GM23248 (cell line): ENCODE results near the gene GNAL. TPM values are rescaled to one million over a fixed set of nuclear protein-coding genes. Genes with fewer than 3 reads are reported as not detected.

Source experiments
- DNase-seq: peaks from one replicate; pipeline ENCODE4 v3.0.0-alpha.2; 2015
- H2AFZ ChIP-seq: fragments of 200-600 bp; sonication (generic); 2 replicates; pipeline ENCODE4 v1.6.1; 2016; ENCODE audit warnings: antibody characterized with exemption
- H3F3A ChIP-seq: fragments of 200-600 bp; sonication (generic); 2 replicates; pipeline ENCODE4 v1.6.1; 2016; ENCODE audit warnings: mild to moderate bottlenecking, antibody characterized with exemption, mixed run types; ENCODE audit not compliant: insufficient read depth
- H3K27ac ChIP-seq: fragments of 200-600 bp; sonication (generic); 2 replicates; pipeline ENCODE4 v1.5.1; 2016; ENCODE audit warnings: mild to moderate bottlenecking
- H3K27me3 ChIP-seq: fragments of 200-600 bp; sonication (generic); replicated peaks from 2 replicates; pipeline ENCODE4 v1.6.1; 2016; ENCODE audit warnings: mild to moderate bottlenecking; ENCODE audit not compliant: insufficient read depth
- H3K36me3 ChIP-seq: fragments of 200-600 bp; sonication (generic); 2 replicates; pipeline ENCODE4 v1.6.1; 2016; ENCODE audit warnings: low read depth, mild to moderate bottlenecking
- H3K4me1 ChIP-seq: fragments of 200-600 bp; sonication (generic); 2 replicates; pipeline ENCODE4 v1.6.1; 2016; ENCODE audit warnings: mild to moderate bottlenecking; ENCODE audit not compliant: insufficient read depth
- H3K4me2 ChIP-seq: fragments of 200-600 bp; sonication (generic); one replicate; pipeline ENCODE4 v1.6.1; 2016; ENCODE audit warnings: mild to moderate bottlenecking; ENCODE audit not compliant: unreplicated experiment
- H3K4me3 ChIP-seq: fragments of 200-600 bp; sonication (generic); 2 replicates; pipeline ENCODE4 v1.5.1; 2016; ENCODE audit warnings: mild to moderate bottlenecking
- H3K79me2 ChIP-seq: fragments of 200-600 bp; sonication (generic); 2 replicates; pipeline ENCODE4 v1.6.1; 2016; ENCODE audit warnings: mild to moderate bottlenecking; ENCODE audit not compliant: insufficient read depth
- H3K9ac ChIP-seq: fragments of 200-600 bp; sonication (generic); 2 replicates; pipeline ENCODE4 v1.6.1; 2016; ENCODE audit warnings: mild to moderate bottlenecking
- H3K9me2 ChIP-seq: fragments of 200-600 bp; sonication (generic); 2 replicates; pipeline ENCODE4 v1.6.1; 2016; ENCODE audit warnings: mixed run types, mild to moderate bottlenecking, moderate library complexity; ENCODE audit not compliant: insufficient read depth
- H3K9me3 ChIP-seq: fragments of 200-600 bp; sonication (generic); one replicate; pipeline ENCODE4 v1.6.1; 2017; ENCODE audit warnings: low read depth
- H4K20me1 ChIP-seq: fragments of 200-600 bp; sonication (generic); 2 replicates; pipeline ENCODE4 v1.6.0; 2016; ENCODE audit not compliant: insufficient read depth
- EZH2 ChIP-seq: fragments of 200-600 bp; sonication (generic); IDR thresholded peaks from 2 replicates; pipeline ENCODE4 v1.6.1; 2018; ENCODE audit warnings: antibody characterized with exemption, mild to moderate bottlenecking; ENCODE audit not compliant: insufficient read depth, poor library complexity, severe bottlenecking
- EZH2phosphoT487 ChIP-seq: fragments of 200-600 bp; sonication (generic); IDR thresholded peaks from 2 replicates; pipeline ENCODE4 v1.6.1; 2018; ENCODE audit warnings: antibody characterized with exemption, moderate library complexity, mild to moderate bottlenecking, low read depth; ENCODE audit not compliant: insufficient read depth
- WGBS, 2 experiments: methylation state at CpG; one replicate each; pipeline ENCODE4 v1.1.6; 2015 to 2017; ENCODE audit warnings: low lambda C conversion rate in 2 of 2, low coverage in 1 of 2; ENCODE audit errors: missing lambda C conversion rate in 2 of 2; 5-methylcytosine and 5-hydroxymethylcytosine counted together
- in situ Hi-C: fragments of 300-500 bp; cut with MboI; formaldehyde crosslinking; loops from 2 replicates; pipeline ENCODE4 v1.15.0; 2020
- polyA plus RNA-seq: library from polyadenylated mRNA; unstranded; fragments of >200 nt; fragmentation: Nextera tagmentation; extraction: Ambion mirVana; gene quantifications from 2 replicates; pipeline ENCODE4 v1.2.1, GENCODE V29; 2016
- total RNA-seq: library from RNA; depleted of rRNA; stranded (reverse); fragments of >200 nt; shearing (Covaris generic); gene quantifications from 2 replicates; pipeline ENCODE4 v1.2.3, GENCODE V29; 2014

GNAL gene
- total and polyA plus RNA-seq, 2 experiments from 2014 or later, result 0.19 to 3.0 TPM

GRCh38 chr18:11820697-11821096, 131.6 kb downstream of the GNAL start:
- H3K27me3 ChIP-seq, result no peaks in the 10 kb centered on the region
- H2AFZ ChIP-seq, result no peak overlapping the region
- H3F3A ChIP-seq, result no peaks in the 10 kb centered on the region
- no peaks in the 10 kb centered on the region for H3K4me1 ChIP-seq
- no peaks in the 10 kb centered on the region for H3K79me2 ChIP-seq
- no peak overlapping the region for H3K4me3 ChIP-seq
- 68 to 73% methylated on average over 2 of the region's 2 CpGs for WGBS, 2 experiments
- in situ Hi-C loops, result no loop called here
- no peak for DNase-seq
- H3K9me3 ChIP-seq, result no peaks in the 10 kb centered on the region
- H3K4me2 ChIP-seq, result no peak overlapping the region
- H4K20me1 ChIP-seq, result no peaks in the 10 kb centered on the region
- H3K9me2 ChIP-seq, result no peaks in the 10 kb centered on the region
- no peak overlapping the region for H3K27ac ChIP-seq
- TF ChIP-seq EZH2 (no peak), EZH2phosphoT487 (no peak)
- H3K36me3 ChIP-seq, result no peaks in the 10 kb centered on the region
- no peak overlapping the region for H3K9ac ChIP-seq

GRCh38 chr18:11821208-11821607, 132.1 kb downstream of the GNAL start:
- Histone ChIP-seq H3K4me1 (no peaks in the 10 kb centered on the region), H4K20me1 (no peaks in the 10 kb centered on the region), H3K27me3 (no peaks in the 10 kb centered on the region), H3K27ac (no peak overlapping the region), H3K36me3 (no peaks in the 10 kb centered on the region), H3F3A (no peaks in the 10 kb centered on the region), H3K79me2 (no peaks in the 10 kb centered on the region), H3K9ac (no peak overlapping the region), H2AFZ (no peak overlapping the region), H3K4me2 (no peak overlapping the region), H3K4me3 (no peak overlapping the region), H3K9me2 (no peaks in the 10 kb centered on the region), H3K9me3 (no peaks in the 10 kb centered on the region)
- in situ Hi-C loops, result no loop called here
- TF ChIP-seq EZH2 (no peak), EZH2phosphoT487 (no peak)
- WGBS, 2 experiments, result 78 to 79% methylated on average over 7 of the region's 7 CpGs
- no peak for DNase-seq

GRCh38 chr18:11821643-11822237, 132.7 kb downstream of the GNAL start:
- Histone ChIP-seq H4K20me1 (no peaks in the 10 kb centered on the region), H3K27ac (no peak overlapping the region), H3K4me3 (no peak overlapping the region), H3K27me3 (no peaks in the 10 kb centered on the region), H3K79me2 (no peaks in the 10 kb centered on the region), H3K4me2 (no peak overlapping the region), H3K36me3 (no peaks in the 10 kb centered on the region), H3K9me2 (no peaks in the 10 kb centered on the region), H3K4me1 (no peaks in the 10 kb centered on the region), H2AFZ (no peak overlapping the region), H3F3A (no peaks in the 10 kb centered on the region), H3K9me3 (no peaks in the 10 kb centered on the region), H3K9ac (no peak overlapping the region)
- in situ Hi-C loops, result no loop called here
- 93% methylated on average over 32 to 40 of the region's 40 CpGs for WGBS, 2 experiments
- TF ChIP-seq EZH2 (no peak), EZH2phosphoT487 (no peak)
- DNase-seq, result no peak

- H3K9ac ChIP-seq, result no peak overlapping the region
- no peak overlapping the region for H3K4me3 ChIP-seq
- H3K4me1 ChIP-seq, result no peaks in the 10 kb centered on the region
- no peaks in the 10 kb centered on the region for H3K36me3 ChIP-seq
- H3K27me3 ChIP-seq, result no peaks in the 10 kb centered on the region
- no peak for DNase-seq
- H3K9me3 ChIP-seq, result no peaks in the 10 kb centered on the region
- no peaks in the 10 kb centered on the region for H3K9me2 ChIP-seq
- in situ Hi-C loops, result no loop called here
- H3K79me2 ChIP-seq, result no peaks in the 10 kb centered on the region
- H3K4me2 ChIP-seq, result no peak overlapping the region
- no peak overlapping the region for H3K27ac ChIP-seq
- no peaks in the 10 kb centered on the region for H4K20me1 ChIP-seq
- WGBS, 2 experiments, result 57 to 64% methylated on average over 5 of the region's 5 CpGs
- no peak for TF ChIP-seq EZH2
- TF ChIP-seq EZH2phosphoT487, result no peak
- H3F3A ChIP-seq, result no peaks in the 10 kb centered on the region
- no peak overlapping the region for H2AFZ ChIP-seq
Measured at GRCh38 chr18:11823545-11823944, 134.5 kb downstream of the GNAL start.

GRCh38 chr18:11826836-11827235, 137.8 kb downstream of the GNAL start:
- H3K4me2 ChIP-seq, result no peak overlapping the region
- no peaks in the 10 kb centered on the region for H3K9me2 ChIP-seq
- H3K27me3 ChIP-seq, result no peaks in the 10 kb centered on the region
- H3K27ac ChIP-seq, result no peak overlapping the region
- 73 to 77% methylated on average over 12 of the region's 12 CpGs for WGBS, 2 experiments
- H4K20me1 ChIP-seq, result no peaks in the 10 kb centered on the region
- no peak overlapping the region for H3K4me3 ChIP-seq
- no peaks in the 10 kb centered on the region for H3K9me3 ChIP-seq
- TF ChIP-seq EZH2phosphoT487, result no peak
- TF ChIP-seq EZH2, result no peak
- DNase-seq, result no peak
- H3K4me1 ChIP-seq, result no peaks in the 10 kb centered on the region
- no peaks in the 10 kb centered on the region for H3F3A ChIP-seq
- H3K36me3 ChIP-seq, result no peaks in the 10 kb centered on the region
- H2AFZ ChIP-seq, result no peak overlapping the region
- in situ Hi-C loops, result no loop called here
- no peaks in the 10 kb centered on the region for H3K79me2 ChIP-seq
- H3K9ac ChIP-seq, result no peak overlapping the region
